A673 (cell line): ENCODE data around the gene NFKBIZ.

Experiments
- EZH2 ChIP-seq: fragments of 200-600 bp; sonication (generic); IDR thresholded peaks from 2 replicates; pipeline ENCODE4 v1.6.1; 2017; ENCODE audit warnings: borderline replicate concordance, low read depth, mild to moderate bottlenecking, mixed read lengths, antibody characterized with exemption, low read length; ENCODE audit not compliant: poor library complexity, severe bottlenecking
- TF ChIP-seq, protein P1 (sequence below): fragments of 300-800, 200-600 bp; sonication (generic); conservative IDR thresholded peaks from 2 replicates; pipeline ENCODE4 v1.5.1; 2017; ENCODE audit warnings: low read depth, mild to moderate bottlenecking, antibody characterized with exemption, low read length, moderate library complexity, mixed read lengths

DNA sequence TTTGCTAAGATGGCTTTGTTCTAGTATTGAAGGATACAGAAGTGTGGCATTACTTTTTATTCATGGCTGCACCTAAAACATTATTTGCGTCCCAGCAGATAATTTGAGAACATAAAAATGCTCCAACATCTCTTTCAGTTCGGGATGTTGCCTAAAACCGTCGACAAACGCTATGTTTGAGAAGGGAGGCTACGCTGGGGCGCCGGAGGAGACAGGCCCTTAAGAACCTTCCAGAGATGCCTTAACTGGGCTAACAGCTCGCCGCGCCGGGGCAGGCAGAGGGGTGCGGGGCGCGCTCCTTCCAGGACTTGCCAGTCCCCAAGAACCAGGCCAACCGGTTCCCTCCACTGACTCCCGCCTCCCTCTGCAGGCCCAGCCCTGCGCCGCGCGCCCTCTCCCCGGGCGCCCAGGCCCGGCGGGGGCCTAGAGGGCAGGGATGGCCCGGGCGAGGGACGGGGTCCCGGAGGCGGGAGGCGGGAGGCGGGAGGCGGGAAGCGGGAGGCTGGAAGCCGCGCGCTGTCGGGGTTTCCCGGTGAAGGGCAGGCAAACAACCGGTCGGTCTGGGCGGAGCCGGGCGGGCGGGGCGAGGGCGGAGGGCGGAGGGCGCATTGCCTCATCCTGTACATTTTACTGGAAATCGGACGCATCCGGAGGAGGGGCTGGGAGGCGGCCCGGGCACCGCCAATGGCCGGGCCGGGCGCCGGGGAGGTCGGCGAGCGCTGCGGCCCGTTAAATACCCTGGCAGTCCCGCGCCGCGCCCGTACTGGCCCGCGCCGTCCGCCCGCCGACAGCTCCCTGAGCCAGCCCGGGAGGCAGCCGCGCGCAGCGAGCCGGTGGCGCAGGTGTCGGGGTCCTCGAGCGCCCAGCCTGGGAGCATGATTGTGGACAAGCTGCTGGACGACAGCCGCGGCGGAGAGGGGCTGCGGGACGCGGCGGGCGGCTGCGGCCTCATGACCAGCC, at the start of gene NFKBIZ:
- TF ChIP-seq, protein P1, sequence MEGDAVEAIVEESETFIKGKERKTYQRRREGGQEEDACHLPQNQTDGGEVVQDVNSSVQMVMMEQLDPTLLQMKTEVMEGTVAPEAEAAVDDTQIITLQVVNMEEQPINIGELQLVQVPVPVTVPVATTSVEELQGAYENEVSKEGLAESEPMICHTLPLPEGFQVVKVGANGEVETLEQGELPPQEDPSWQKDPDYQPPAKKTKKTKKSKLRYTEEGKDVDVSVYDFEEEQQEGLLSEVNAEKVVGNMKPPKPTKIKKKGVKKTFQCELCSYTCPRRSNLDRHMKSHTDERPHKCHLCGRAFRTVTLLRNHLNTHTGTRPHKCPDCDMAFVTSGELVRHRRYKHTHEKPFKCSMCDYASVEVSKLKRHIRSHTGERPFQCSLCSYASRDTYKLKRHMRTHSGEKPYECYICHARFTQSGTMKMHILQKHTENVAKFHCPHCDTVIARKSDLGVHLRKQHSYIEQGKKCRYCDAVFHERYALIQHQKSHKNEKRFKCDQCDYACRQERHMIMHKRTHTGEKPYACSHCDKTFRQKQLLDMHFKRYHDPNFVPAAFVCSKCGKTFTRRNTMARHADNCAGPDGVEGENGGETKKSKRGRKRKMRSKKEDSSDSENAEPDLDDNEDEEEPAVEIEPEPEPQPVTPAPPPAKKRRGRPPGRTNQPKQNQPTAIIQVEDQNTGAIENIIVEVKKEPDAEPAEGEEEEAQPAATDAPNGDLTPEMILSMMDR: no peak
- no peak for TF ChIP-seq EZH2
